Ovary (tissue), 9 donors: ENCODE data around the gene SLC9A3. TPM values are rescaled to one million over a fixed set of nuclear protein-coding genes. Genes with fewer than 3 reads are reported as not detected.

Experiments
- DNase-seq, 5 donors: peaks; one replicate each; pipeline ENCODE4 v3.0.0-alpha.2; 2019 to 2020
- H3K27ac ChIP-seq, 2 donors: fragments of 200-600 bp; one replicate each; pipeline versions ENCODE4 v1.5.1 to v1.8.0; 2019 to 2022
- H3K27me3 ChIP-seq: fragments of 200-600 bp; one replicate; pipeline ENCODE4 v1.8.0; 2022
- H3K36me3 ChIP-seq: fragments of 200-600 bp; sonication (generic); one replicate; pipeline ENCODE4 v1.5.1; 2019
- H3K4me1 ChIP-seq: one replicate; pipeline ENCODE4 v1.8.1; 2013; ENCODE audit warnings: mild to moderate bottlenecking, moderate library complexity; ENCODE audit not compliant: insufficient read depth
- H3K4me3 ChIP-seq: fragments of 200-600 bp; sonication (generic); one replicate; pipeline ENCODE4 v1.5.1; 2017
- H3K9me3 ChIP-seq, 2 donors: fragments of 200-600 bp in 1 of 2; sonication (generic) in 1 of 2; one replicate each; pipeline versions ENCODE4 v1.5.1 to v1.8.1; 2013 to 2019; ENCODE audit warnings: mild to moderate bottlenecking in 1 of 2, moderate library complexity in 1 of 2
- CTCF ChIP-seq, 3 donors: fragments of 450-650 bp in 2 of 3; fragments of 200-600 bp in 1 of 3; IDR thresholded peaks; one replicate each; pipeline versions ENCODE4 v1.5.1 to v1.8.0; 2016 to 2022; ENCODE audit warnings: antibody characterized with exemption in 3 of 3, mild to moderate bottlenecking in 1 of 3
- EP300 ChIP-seq: sonication (generic); formaldehyde crosslinking; IDR thresholded peaks from one replicate; pipeline ENCODE4 v1.6.1; 2017; ENCODE audit warnings: antibody characterized with exemption
- POLR2A ChIP-seq: fragments of 450-650 bp; IDR thresholded peaks from one replicate; pipeline ENCODE4 v1.6.1; 2017; ENCODE audit warnings: antibody characterized with exemption, mild to moderate bottlenecking, moderate library complexity
- WGBS, 3 donors: extraction: QIAGEN DNeasy Blood & Tissue Kit in 1 of 3; methylation state at CpG; one replicate each; pipeline versions ENCODE4 v1.1.5 to v1.1.7; 2013 to 2017; 5-methylcytosine and 5-hydroxymethylcytosine counted together
- intact Hi-C, 4 donors: fragments of 100-400 bp; cut with DNase I; formaldehyde crosslinking; loops; one replicate each; pipeline versions ENCODE4 v1.11.0 to v1.15.1; 2022 to 2023
- polyA plus RNA-seq, 2 donors: library from polyadenylated mRNA; stranded (reverse); fragments of 200-250 nt in 1 of 2; fragments of 350-450 nt in 1 of 2; fragmentation: Illumina TruSeq in 1 of 2; extraction: RNeasy Lipid Tissue Mini Kit (QIAGEN cat#74804) in 1 of 2; gene quantifications; one replicate each; pipeline ENCODE4 v1.2.3, GENCODE V29; 2013 to 2014
- total RNA-seq, 7 donors: library from RNA; depleted of rRNA in 2 of 7; stranded (reverse); fragments of >200 nt in 2 of 7; fragmentation: NEBNext Ultra II Directional in 3 of 7; extraction: Animal tissue kit (Norgen Biotek cat#: 25700) in 3 of 7; gene quantifications; one replicate each; pipeline versions ENCODE4 v1.1.0 to v1.2.4, GENCODE V29; 2016 to 2023
- donor health status: DM: no; HTN: no; CAD: no; lungs with moderate emphysema.
- donor health status: DM: no; HTN: no; CAD: no.
- donor health status: Bipolar disorder and iron deficiency.
- donor health status: DM: yes; HTN: yes; CAD: no.
- donor health status: DM: no; HTN: no; CAD: no.
- donor health status: DM: yes; HTN: yes; CAD: no.

Gene SLC9A3
- total and polyA plus RNA-seq, 9 donors, result 1.2 to 3.6 (median 1.9) TPM

- 77 to 86% (median 82%) methylated on average over 31 of the region's 31 CpGs for WGBS, 3 donors
- H3K27ac ChIP-seq, result no peak overlapping the region
- no peaks in the 10 kb centered on the region for H3K27me3 ChIP-seq
- intact Hi-C loops, result no loop called here
- peaks cover 10% of the 10 kb centered on the region for H3K4me1 ChIP-seq
- H3K4me3 ChIP-seq, result no peak overlapping the region
- no peak for TF ChIP-seq POLR2A
- no peak for TF ChIP-seq CTCF (IDR thresholded peaks at IDR 0.05)
- no peak for TF ChIP-seq EP300
- no peaks in the 10 kb centered on the region for H3K36me3 ChIP-seq
- peak in 3 of 5 donors; percentile 14 to 38 (median 26) for DNase-seq
- no peaks in the 10 kb centered on the region for H3K9me3 ChIP-seq
Measured at GRCh38 chr5:470961-471749, 53.1 kb downstream of the SLC9A3 start.

- intact Hi-C loops, result no loop called here
- WGBS, 3 donors, result 85 to 93% (median 86%) methylated on average over 19 of the region's 19 CpGs
- no peaks in the 10 kb centered on the region for H3K9me3 ChIP-seq
- H3K27ac ChIP-seq, result no peak overlapping the region
- H3K36me3 ChIP-seq, result no peaks in the 10 kb centered on the region
- DNase-seq, result peak in 3 of 5 donors; percentile 9 to 38 (median 28)
- H3K4me1 ChIP-seq, result peaks cover 3% of the 10 kb centered on the region
- no peaks in the 10 kb centered on the region for H3K27me3 ChIP-seq
- TF ChIP-seq POLR2A (no peak), CTCF (IDR thresholded peaks at IDR 0.05) (no peak), EP300 (no peak)
- H3K4me3 ChIP-seq, result no peak overlapping the region
Measured at GRCh38 chr5:469752-470483, 54.3 kb downstream of the SLC9A3 start.

- H3K9me3 ChIP-seq, result no peaks in the 10 kb centered on the region
- H3K4me1 ChIP-seq, result peaks cover 2% of the 10 kb centered on the region
- DNase-seq, result peak in 3 of 5 donors; percentile 8 to 13 (median 9)
- no peaks in the 10 kb centered on the region for H3K27me3 ChIP-seq
- no peak overlapping the region for H3K27ac ChIP-seq
- no peak overlapping the region for H3K4me3 ChIP-seq
- 79 to 97% (median 94%) methylated on average over 5 of the region's 6 CpGs for WGBS, 3 donors
- no peaks in the 10 kb centered on the region for H3K36me3 ChIP-seq
- intact Hi-C loops, result no loop called here
- no peak for TF ChIP-seq CTCF (IDR thresholded peaks at IDR 0.05)
- no peak for TF ChIP-seq EP300
- no peak for TF ChIP-seq POLR2A
Measured at GRCh38 chr5:468401-468800, 55.8 kb downstream of the SLC9A3 start.

- Histone ChIP-seq H3K4me1 (no peaks in the 10 kb centered on the region), H3K9me3 (no peaks in the 10 kb centered on the region), H3K36me3 (no peaks in the 10 kb centered on the region), H3K4me3 (no peak overlapping the region), H3K27ac (no peak overlapping the region), H3K27me3 (no peaks in the 10 kb centered on the region)
- WGBS, 3 donors, result 85 to 88% (median 87%) methylated on average over 30 of the region's 30 CpGs
- peak in 1 of 5 donors; percentile 26 for DNase-seq
- no peak for TF ChIP-seq CTCF (IDR thresholded peaks at IDR 0.05)
- TF ChIP-seq POLR2A, result no peak
- TF ChIP-seq EP300, result no peak
- intact Hi-C loops, result no loop called here
Measured at GRCh38 chr5:466661-467310, 57.5 kb downstream of the SLC9A3 start.
